GM19455 (cell line): ENCODE data around the gene NLGN1.

ENCODE experiments used
- ATAC-seq: cut with Tn5 transposase; IDR thresholded peaks from one replicate; pipeline ENCODE4 v1.9.1; 2021; ENCODE audit not compliant: unreplicated experiment

The NLGN1 gene

GRCh38 chr3:173706630-173707029, 309.1 kb downstream of the NLGN1 start:
- no peak for ATAC-seq

DNA sequence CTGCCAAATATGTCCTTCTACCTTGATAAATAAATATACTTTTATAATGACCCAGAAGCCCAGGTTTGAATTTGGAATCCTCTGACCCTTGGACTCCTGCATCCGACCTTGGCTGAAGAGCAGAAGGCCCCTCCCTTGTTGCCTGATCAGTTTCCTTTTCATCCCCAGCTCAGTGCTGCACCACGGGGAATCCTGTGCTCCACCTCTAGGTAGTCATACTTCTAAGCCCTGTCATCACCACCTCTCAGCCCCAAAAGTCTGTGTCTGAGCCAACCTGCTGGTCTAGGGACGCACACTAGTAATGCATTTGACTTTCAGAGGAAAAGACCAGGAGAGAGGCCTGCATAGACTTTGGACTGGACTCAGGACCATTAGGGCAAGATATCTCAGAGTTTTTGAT, 310.6 kb downstream of the NLGN1 start:
- ATAC-seq = no peak

- no peak for ATAC-seq
These were observed 311.5 kb downstream of the NLGN1 start for GRCh38 chr3:173709026-173709425.

- ATAC-seq = no peak
These were observed 314.1 kb downstream of the NLGN1 start for GRCh38 chr3:173711619-173712018.

GRCh38 chr3:173719585-173719984, 322.0 kb downstream of the NLGN1 start:
- ATAC-seq = no peak

DNA sequence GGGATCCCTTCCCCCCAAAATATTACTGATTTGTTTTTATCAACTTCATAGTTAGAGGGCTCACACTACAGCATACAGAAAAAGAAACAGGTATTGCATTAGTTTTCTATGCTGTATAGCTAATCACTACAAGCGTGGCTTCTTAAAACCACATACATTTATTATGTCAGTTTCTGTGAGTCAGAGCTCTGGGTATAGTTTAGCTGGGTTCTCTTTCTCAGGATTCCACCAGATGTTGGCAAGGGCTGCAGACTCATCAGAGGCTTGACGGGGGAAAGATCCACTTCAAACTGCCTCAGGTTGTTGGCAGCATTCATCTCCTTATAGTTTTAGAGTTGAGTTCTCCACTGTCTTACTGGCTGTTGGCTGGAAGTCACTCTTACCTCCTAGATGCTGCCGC, 328.0 kb downstream of the NLGN1 start:
- ATAC-seq = no peak

DNA sequence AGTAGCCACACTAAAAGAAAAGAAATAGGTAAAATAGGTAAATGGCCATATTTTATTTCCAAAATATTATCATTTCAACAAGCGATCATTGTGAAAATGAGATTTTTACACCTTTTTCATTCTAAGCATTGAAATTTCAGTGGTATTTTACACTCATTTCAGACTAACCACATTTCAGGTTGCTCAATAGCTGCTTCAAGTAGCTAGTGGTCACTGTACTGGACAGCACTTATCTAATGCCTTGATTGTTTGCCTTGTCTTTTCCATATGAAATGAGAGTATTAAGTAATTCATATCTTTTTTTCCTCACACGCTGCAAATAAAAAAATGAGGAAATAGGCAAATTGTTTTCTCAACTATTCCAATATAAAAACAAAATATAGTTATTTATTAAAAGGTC, 332.8 kb downstream of the NLGN1 start:
- no peak for ATAC-seq

GRCh38 chr3:173732237-173732636, 334.7 kb downstream of the NLGN1 start:
- ATAC-seq = no peak

GRCh38 chr3:173733029-173733652, 335.6 kb downstream of the NLGN1 start:
- no peak for ATAC-seq

DNA sequence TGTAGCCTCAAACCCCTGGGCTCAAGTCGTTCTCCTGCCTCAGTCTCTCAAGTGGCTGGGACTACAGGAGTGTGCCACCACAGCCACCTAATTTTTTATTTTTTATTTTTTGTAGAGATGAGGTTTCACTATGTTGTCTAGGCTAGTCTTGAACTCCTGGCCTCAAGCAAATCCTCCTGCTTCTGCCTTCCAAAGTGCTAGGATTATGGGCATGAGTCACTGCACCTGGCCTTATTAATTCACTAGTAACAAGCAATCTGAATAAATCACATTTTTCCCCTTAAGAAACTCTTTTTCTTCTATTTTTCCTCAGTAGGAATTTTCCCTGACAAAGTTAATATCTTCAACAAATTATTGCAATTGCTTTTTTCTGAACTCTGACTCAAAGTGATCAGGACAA, 336.9 kb downstream of the NLGN1 start:
- ATAC-seq = no peak

- no peak for ATAC-seq
These were observed 337.4 kb downstream of the NLGN1 start for GRCh38 chr3:173734895-173735294.

- no peak for ATAC-seq
These were observed 338.3 kb downstream of the NLGN1 start for GRCh38 chr3:173735841-173736240.

- no peak for ATAC-seq
These were observed 339.7 kb downstream of the NLGN1 start for GRCh38 chr3:173737167-173737808.

- ATAC-seq = no peak
These were observed 342.2 kb downstream of the NLGN1 start for GRCh38 chr3:173739726-173740125.

DNA sequence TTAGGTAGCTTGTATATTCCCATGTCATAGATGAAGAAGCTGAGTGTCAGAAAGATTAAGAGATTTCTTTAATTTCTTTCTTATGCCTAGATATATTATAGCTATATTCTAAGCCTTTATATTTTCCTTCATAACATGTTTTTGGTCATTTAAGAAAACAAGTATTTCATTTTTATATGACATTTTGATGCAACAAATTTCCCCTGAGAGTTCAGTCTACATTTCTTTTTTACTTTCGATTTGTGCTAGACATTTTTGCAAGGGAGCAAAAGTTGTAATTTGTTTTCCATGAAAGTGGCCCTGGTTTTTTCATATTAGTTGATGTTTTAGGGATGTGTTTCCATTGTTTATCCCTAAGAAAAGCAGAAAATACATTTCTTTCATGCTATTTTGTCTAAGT, 344.9 kb downstream of the NLGN1 start:
- ATAC-seq = no peak

DNA sequence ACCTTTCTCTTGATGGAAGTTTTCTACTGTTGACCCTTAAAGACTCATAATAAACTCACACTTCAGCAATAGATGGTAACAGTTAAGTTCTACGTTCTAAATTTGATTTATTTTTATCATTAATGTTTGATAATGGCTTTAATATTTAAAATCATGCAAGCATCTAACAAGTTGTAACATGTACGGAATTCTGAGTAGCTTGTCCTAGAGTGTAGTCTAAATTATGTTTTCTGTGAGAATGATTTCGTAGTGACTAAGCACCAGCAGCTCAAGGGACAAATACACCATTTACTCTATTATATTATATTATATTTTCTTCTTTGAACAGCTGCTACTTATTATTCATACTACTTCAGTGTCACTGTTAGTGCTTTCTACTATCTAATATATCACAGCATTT, 345.6 kb downstream of the NLGN1 start:
- no peak for ATAC-seq

DNA sequence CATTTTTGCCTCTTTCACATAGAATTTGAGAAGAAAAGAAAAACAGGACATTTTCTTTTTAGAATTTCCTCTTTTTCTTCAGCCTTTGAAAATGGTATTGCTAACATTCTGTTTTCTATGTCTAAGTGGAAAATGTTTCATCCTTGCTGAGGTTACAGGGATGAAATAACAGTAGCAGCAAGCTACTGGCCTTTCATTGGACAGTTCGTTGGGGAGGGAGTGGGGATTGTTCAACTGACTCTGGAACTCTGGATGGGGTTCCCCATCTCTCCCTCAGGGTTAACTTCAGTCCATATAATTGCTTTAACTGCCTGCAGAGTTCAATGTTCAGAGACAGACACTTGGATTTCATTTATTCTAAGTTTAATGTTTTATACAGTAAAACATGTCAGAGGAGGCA, 346.0 kb downstream of the NLGN1 start:
- ATAC-seq = no peak

DNA sequence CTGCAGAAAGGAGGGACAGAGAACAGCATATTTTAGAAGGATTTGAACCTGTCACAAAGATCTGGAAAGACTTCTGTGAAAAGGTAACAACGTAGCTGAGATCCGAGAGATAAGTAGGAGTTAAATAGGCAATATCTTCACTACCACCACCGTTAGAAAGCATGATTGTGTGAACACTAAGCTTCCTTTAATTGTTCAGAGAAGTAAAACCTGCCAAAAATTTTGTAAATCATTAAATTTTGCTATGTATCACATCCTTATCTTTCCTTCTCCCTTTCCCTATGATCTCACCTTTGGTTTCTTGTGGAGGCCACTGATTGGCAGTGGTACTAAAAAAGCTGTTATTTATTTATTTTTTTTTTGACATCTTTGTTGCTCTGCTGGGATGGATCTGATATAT, 346.9 kb downstream of the NLGN1 start:
- ATAC-seq = no peak

- no peak for ATAC-seq
These were observed 347.4 kb downstream of the NLGN1 start for GRCh38 chr3:173744895-173745294.

GRCh38 chr3:173745952-173746682, 348.6 kb downstream of the NLGN1 start:
- no peak for ATAC-seq

- ATAC-seq = no peak
These were observed 349.9 kb downstream of the NLGN1 start for GRCh38 chr3:173747427-173747826.

DNA sequence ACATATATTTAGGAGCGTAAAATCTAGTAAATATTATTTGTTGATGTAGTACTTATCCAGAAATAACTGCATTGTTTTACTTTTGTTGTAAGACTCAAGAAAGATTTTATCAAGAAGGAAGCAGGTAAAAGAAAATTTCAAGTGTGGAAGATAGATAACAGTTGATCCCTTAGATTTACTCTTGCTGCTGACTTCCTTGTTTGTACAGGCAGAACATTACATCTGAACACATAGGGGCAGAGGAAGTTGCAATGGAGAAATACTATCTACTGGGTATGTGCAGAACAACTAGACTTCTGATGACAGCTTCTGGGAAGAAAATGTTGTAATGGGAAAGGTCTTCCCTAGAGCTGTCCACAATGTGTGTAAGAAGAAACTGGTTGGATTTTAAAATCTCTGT, 350.6 kb downstream of the NLGN1 start:
- ATAC-seq = no peak
